HG03469 (cell line): ENCODE measurements around the gene RASL10B.

ENCODE experiments used
- ATAC-seq: cut with Tn5 transposase; IDR thresholded peaks from one replicate; pipeline ENCODE4 v1.9.1; 2021; ENCODE audit warnings: mild to moderate bottlenecking, moderate library complexity, moderate number of reproducible peaks; ENCODE audit not compliant: unreplicated experiment

Gene RASL10B

DNA sequence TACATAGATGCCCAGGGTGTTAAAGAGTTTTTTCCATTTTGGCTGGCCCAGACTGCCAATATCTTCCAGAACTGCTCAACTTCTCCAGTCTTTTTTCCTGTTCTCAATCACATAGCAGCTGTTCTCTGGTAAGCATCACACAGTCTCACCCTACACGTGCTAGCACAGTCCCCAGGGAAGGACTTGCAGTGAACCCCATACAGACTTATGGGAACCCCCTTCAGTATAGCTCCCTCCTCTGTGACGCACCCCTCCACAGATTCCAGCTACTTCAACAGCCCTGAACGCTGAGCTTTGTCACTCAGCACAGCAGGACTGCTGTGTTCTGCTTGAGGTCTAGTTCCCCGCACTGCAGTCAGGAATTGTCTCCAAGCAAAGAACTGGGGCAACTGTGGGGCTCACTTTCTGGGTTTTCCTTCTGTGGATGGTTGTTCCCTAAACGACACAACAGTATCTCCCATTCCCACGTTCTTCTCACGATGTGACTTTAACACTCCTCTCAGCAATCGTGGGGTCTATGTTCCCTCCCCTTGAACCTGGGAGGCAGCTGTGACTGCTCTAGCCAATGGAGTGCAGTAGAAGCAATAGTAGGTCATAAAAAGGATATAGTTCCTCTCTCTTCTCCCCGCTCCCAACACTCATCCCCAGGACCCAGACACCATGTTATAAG is 60.4 kb downstream of the RASL10B start:
- no peak for ATAC-seq
